ENCODE results near the gene CROCC2.

Gene CROCC2

DNA sequence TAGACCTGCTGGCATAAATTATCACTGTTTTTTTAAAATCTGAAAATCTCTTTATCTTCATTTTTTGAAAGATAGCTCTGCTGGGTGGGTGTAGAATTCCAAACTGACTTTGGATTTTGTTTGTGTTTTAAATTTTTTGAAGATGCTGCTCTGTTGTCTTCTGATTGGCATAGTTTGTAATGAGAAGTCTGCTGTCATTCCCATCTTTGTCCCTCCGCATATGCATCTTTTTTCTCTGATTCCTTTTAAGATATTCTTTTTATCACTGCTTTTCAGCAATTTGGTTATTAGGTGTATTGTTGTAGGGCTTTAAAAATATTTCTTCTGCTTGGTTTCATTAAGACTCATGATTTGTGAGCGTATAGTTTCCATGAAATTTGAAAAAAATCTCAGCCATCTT lies 99.4 kb downstream of the CROCC2 start:
- no peak for DNase-seq

DNA sequence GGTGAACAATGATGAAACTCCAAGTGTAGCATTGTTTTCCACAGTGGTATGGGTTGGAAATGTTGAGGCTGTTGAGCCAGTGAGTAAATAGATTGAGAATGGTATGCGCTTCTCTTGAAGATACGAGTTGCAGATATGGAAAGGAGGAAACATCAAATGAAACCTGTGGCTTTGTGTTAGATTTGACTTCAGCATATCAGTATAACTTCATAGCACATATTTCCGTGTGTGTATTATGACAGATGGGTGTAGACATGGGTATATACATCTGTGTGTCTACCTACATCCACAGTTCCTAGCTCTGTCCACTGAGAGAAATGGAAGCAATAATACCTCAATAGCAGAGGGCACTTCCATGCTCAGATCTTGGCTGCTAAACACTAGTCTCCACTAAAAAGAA lies 100.3 kb downstream of the CROCC2 start:
- DNase-seq: no peak

DNA sequence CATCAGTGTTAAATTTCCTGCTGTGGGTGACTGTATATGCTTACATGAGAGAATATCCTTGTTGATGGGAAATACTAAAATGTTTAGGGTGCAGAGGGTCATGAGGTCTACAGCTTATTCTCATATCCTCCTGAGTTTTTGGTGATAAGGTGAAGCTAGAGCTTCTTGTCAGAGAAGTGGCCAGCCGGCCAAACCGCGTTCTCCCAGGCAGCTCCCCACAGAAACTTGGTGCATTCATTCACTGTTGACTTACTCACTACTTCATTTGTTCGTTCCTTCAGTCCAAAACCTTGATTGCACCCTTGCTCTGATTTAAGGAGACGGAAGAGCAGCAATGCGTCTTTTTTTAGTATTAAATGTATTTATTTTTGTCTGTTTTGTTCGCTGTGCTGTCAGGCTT lies 101.0 kb downstream of the CROCC2 start:
- no peak for DNase-seq

DNA sequence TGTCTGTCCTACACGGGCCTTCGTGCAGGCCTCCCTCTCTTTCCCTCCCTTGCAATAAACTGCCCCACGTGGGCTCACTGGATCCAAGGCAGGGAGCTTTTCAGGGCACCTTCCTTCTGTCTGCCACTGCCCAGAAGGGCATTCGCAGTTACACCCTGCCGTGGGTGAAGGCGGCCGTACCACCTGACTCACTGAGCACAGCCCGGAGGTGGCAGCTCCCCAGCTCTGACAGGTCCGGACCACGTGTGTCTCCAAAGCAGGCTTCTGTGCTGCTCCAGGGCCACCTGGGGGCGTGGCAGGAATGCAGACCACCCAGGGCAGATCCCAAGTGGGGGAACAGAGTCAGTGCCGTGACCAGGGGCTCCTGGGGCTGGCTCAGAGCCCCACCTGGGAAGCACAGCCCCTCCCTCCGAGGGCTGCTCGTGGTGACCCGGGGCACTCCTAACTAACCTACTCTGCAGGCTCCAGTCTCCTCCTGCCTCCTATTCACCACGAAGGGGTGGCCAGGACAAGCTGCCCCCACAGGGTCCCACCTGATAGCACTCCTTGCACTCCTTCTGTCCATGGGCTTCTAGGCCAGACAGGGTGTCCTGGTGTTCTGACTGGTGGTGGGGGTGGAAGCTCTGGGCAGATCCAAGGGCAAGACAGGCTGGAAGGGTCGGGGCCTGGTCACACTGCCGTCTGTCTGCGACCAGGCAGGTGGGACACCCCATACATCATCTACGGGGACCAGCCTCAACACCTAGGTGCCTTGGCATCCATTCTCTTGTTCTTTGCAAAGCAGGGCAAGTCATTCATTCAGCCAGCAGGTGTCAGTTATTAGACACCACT lies 102.0 kb downstream of the CROCC2 start:
- DNase-seq: no peak

DNA sequence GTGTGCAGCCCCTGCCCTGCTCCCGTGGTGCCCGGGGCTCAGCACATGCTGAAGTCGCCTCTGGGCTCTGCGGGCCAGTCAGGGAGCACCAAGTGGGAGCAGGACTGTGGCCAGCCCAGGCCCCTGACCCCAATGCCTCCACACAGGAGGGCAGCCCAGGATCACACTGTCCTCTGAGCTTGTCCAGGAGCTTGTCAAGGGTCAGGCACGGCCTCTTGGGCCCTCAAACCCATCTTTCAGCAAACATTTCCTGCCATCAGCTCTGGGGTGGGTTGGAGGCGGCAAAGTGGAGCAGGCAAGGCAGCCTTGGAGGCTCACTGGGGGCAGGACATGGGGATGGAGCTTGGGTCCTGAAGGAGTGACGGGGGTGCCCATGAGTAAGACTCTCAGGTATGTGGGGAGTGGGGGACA lies 102.6 kb downstream of the CROCC2 start:
- DNase-seq: no peak

DNA sequence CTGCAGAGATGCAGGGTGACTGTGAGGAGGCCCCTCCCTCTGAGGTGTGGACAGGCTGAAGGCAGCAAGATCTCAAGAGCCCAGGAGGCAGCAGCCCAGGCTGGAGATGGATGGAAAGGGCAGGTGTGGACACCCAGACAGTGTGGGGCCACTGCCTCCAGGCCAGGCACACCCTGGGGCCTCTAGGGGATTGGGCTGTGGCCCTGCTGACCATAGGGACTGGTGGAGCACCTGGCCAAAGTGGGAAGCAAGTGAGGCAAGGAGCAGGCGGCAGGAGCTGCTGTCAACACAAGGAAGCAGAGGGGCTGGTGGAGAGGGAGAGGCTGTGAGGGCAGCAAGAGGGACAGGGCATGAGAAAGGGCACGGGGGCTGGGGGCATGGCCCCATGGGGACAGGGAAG lies 103.1 kb downstream of the CROCC2 start:
- no peak for DNase-seq

DNA sequence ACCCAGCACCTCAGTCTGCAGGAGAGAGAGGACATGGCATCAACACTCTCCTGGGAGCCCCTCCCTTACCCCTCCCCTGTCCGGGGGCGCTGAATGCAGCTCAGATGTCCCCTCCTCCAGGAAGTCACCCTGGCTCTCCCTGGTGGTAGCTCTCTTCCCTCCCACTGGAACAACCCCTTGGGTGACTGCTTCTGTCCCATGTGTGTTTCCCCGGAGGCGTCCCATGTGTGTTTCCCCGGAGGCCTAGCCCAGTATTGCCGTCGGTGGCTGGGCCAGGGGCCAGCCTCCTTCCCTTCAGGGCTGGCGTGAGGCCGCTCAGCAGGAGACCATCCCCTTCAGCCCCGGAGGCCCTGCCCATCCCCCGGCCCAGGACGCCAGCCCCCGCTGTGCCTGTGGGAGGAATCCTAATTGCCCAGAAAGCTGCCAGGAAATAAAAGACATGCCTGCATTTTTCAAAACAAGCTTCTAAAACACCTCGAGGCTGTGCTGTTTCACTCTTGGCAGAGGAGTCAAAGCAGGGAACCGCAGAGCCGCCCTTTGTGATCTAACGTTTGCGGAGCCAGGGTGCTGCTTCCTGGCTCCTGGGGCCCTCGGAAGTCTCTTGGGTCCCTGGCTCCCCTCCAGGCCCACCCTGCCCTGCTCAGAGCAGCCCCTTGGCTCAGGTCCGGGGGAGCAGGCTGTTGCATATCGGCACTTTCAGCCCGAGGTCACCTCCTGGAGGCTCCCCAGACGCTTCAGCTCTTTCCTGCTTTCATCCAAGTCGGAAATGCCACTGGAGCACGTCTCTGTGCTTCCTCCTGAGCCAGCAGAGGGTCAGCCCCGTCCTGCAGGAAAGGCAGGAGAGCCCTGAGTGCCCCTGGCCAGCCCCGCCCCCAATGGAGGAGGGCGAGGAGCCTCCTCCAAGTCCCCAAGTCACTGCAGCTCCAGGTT lies 103.7 kb downstream of the CROCC2 start:
- no peak for DNase-seq

DNA sequence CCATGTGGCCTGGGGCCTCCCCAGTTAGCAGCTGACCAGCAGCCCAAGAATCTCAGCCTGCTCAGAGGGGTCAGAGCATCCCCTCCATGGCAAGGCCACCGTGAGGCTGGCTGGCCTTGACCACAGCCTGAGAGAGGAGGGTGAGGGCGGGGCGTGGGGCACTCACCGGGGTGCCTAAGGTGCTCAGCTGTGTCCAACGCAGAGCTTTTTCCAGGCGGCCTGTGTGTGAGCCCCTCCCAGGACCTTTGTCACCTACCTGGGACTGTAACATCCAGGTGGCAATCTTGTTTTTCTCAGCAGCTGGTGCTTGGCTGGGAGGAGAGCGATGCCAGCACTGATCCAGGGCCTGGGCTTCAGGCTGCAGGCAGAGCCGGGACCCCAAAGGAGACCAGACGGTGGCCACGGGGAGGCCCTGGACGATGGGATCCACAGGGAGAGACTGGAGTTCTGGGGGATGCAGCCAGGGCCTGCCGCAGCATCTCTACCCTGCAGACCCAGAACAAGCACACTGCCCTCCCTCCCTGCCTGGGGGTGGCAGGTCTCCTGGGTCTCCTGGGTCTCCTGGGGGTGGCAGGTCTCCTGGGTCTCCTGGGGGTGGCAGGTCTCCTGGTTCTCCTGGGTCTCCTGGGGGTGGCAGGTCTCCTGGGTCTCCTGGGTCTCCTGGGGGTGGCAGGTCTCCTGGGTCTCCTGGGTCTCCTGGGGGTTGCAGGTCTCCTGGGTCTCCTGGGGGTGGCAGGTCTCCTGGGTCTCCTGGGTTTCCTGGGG lies 104.6 kb downstream of the CROCC2 start:
- no peak for DNase-seq

DNA sequence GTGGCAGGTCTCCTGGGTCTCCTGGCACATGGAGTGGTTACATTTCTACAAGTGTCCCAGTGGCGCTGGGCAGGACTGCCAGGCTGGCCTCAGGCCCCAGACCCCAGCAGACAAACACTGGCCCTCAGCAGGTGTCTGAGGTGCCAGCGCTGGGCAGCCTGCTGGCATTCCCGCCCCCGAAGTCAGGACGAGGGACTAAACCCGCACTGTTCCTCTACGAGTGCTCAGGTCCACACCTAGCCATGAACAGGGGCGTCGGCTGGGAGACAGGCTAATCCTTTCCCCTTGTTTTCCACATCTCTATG lies 105.1 kb downstream of the CROCC2 start:
- DNase-seq: no peak

DNA sequence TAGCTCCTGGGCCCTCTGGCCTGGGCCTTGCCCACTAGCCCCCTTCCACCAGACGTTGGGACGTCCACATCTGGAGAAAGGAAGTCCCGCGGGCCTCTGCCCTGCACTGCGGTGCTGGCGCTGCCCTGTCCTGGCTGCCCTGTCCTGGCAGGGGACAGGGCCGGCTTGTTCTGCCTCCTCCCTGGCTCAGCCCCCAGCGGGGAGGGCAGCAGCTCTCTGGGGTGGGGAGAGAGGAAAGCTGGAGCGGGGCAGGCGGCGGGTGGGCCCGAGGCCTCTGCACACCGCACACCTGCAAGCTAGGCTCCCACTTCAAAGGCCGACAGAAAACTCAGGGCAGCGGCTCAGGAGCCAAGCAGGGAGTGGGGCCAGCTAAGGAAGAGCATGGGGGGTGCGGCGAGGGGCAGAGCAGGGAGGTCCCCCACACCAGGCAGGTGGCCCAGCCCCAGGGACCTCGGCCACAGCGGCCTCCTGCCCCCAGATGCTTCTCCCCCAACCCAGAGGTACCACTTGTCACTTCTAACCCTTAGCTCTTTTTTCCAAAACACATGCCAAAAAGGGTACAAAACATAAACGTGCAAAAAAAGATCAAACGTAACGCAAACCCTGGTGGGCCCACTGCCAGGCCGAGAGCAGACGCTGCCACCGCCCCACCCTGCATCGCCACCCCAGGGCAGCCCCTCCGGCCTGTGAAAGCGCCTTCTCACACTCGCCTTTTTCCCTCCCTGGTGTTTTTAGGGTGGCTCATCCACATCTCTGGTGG lies 105.8 kb downstream of the CROCC2 start:
- no peak for DNase-seq

DNA sequence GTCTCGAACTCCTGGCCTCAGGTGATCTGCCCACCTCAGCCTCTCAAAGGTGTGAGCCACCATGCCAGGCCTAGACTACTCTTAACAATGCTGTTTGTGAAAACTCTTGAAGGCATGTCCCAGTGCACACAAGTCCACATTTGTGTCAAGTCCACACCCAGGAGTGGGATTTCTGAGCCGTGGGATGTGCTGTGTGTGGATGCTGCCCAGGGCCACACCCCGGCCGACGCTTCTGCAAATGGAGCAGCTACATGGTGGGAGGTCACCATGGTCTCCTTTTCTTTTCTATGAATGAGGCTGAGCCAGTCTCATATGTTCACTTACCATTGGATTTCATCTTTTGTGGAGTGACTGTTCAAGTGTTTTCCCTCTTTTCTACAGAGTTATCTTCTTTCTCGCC lies 108.1 kb downstream of the CROCC2 start:
- DNase-seq: no peak

DNA sequence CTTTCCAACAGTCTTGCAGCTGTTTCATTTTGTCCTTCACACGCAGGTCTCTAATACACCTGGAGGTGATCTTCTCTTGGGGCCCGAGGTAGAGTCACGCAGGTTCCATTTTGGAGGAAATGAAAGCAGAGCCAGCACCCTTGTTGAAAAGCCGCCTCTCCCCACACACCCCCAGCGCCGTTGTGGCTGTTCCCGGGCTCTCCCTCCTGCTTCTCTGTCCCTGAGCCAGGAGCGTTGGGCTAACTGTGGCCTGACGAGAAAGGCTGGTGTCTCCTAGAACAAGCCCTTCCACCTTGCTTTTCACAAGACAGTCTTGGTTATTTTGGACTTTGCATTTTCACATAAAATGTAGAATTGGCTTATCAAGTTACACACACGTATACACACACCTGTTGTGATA lies 108.6 kb downstream of the CROCC2 start:
- no peak for DNase-seq

DNA sequence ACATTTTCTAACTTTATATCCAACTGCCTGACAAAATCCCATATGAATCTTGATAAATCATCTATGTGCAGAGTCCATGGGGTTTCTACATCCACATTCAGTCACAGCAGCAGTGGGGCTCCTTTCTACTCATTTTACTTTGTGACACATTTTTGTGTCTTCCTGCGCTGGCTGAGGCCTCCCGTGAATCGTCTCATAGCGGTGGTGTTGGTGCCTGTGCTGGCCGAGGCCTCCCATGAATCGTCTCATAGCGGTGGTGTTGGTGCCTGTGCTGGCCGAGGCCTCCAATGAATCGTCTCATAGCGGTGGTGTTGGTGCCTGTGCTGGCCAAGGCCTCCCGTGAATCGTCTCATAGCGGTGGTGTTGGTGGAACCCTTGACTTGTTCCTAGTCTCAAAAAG lies 109.3 kb downstream of the CROCC2 start:
- no peak for DNase-seq

DNA sequence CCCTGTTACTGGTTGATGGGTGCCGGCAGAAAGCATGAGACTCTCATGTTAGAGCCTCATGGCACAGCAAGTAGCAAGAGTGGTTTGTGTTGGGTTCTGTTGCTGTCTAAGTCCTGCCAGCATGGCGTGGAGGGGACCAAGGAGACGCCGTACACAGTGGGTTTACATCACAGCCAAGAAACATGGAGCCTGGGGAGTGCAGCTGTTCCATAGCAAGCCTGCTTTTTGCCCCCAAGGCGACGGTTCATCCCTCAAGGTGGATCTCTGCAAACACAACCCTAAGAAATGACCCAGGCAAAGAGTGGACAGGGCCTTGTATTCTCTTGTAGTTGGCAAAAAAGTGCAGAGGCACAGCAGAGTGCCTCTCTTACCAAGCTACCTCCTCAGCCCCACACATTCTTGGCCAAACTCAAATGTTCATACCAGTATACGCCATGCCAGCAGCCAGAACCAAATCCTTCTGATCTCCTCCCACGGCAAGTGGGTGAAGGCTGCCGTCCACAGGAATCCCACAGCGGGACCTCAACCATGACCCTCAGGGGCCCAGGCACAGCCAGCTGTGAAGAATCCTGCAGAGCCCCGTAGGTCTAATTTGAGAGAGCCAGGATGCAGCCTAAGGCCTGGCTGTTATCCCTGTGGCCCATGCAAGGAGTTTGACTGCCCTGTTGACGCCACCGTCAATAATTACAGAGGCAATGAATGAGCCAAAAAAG lies 111.2 kb downstream of the CROCC2 start:
- no peak for DNase-seq

DNA sequence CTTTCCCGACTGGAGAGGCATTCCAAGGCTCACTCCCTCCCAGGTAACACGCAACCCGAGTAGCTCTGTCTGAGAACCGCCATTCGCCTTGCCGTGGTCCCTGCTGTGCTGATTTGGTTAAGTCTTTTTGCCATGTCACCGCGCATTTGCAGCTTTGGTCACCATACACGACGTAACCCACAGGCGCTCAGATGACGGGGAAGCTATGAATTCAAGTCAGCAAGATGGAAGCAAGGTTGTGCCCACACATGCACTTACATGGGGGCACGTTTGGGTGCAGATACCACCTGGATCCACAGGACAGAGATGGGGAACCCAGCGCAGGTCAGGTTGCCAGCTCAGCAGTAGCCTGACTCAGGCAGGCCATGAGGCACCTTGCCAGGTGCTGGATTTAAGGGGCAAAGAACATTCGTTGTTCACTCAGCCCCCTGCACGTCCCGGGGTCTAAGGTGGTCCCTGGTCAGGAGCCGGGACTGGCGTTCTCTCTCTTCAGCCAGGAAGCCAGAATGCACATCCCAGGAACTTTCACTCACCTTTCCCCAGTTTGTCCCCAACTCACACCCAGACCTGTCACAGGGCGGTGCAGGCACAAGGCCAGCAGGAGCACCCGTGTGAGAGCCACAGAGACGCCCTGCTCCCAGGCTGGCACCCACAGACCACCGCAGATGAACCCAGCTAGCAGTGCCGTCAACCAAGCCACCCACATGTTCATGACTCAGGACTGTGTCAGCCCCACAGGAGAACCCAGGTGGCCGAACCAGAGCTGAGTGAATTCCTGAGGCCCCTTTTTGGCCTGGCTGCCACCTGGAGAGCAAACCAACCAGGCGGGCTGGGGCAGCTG lies 112.1 kb downstream of the CROCC2 start:
- DNase-seq: no peak

DNA sequence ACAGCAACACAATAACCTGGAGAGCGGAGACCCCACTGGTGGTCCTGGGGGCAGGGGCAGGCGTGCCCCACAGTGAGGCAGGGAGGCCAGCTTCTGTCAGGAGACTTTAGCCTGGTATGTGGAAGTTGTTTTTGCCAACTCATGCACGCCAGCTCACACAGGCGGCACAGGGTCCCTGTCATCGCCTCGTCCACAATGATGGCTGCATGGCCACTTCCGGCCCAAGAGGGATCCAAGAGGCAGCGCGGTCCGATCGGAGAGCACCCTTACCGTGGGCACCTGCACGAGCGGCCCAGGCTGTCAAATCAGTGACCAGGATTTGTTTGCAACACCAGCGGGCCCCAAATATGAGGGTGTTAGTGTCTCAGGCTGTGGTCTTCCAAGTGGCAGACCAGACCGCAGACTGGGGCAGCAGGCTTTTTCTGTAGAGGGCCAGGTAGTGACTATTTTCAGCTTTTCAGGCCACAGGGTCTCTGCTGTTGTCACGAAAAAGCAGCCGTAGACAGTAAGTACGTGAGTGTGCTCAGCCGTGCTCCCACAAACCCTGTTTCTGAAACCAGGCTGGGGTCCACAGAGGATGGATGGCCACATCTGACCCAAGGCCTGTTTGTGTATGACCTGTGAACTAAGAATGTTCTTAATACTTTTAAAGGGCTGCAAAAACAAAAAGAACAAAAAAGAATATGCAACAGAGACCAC lies 113.5 kb downstream of the CROCC2 start:
- no peak for DNase-seq

DNA sequence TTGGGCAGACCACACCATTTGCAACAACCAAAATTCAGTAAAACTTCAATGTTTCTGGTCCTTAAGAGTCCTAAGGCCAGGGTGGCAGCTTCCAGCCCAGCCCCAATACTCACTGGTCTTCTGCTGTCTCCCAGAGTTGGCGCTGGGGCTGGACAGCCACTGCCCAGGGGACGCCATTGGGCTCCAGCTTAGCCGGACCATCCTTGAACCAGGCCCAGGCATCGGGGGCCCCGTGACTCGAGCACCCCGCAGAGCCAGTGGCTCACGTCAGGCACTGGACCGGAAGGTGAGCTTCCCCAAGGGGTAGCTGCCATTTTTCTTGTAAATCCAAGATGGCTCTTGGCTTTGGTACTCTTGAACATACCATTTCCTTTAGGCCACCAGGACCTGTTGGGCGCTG lies 114.1 kb downstream of the CROCC2 start:
- no peak for DNase-seq

DNA sequence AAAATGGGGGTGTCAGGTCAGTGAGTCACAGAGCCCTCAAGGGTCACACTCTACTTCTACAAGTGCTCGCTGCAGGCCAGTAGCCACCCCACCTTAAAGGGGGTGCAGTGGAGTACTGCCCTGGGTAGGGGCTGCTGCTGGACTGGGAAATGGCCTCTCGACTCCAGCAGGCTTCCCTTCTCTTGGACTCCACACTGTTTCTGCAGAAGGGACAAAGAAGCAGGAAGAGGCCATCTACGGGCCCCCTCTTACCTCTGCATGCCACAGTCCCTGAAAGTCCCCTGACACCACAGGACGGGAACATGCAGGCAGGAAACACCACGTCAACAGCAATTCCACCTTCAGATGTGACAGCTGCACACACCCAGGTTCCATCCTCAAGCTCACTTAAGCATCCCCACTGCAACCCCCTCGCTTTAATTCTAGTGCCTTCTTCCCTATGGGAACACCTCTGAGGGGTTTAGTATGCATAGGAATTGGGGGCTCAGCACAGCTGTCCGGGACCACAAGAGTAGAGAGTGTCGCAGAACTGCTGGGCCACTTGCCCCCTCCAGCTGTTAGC lies 114.6 kb downstream of the CROCC2 start:
- no peak for DNase-seq

DNA sequence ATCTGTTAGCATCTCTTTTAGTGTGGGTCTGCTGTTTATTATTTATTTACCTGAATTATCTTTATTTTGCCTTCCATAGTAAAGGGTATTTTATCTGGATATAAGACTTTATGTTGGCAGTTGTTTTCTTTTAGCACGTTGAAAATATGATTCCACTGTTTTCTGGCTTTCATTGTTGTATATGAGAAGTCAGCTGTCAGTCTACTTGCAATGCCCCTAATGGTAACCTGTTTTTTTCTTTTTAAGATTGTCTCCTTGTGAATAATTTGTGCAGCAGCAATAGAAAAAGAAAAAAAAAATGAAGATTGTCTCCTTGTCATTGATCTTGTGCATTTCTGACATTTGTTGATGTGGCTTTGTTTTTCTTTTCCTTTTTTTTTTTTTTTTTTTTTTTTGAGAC lies 119.5 kb downstream of the CROCC2 start:
- no peak for DNase-seq

All from NCI-H2081 treated with DMSO at 0.1 percent for 48 hours (cell line).